Measurements from ENCODE around the gene SCP2D1. TPM values are rescaled to one million over a fixed set of nuclear protein-coding genes. Genes with fewer than 3 reads are reported as not detected.
A peak's percentile ranks its signal among the peaks of the same experiment; 100 is the strongest.
"Not testable (repeated sequence)": the region's sequence is repeated elsewhere in the genome, so short reads cannot be mapped to it uniquely, and the experiment has no call there.

SCP2D1 gene
- polyA plus RNA-seq (2014; cell fraction: cytosol; rRNA removed): not detected in 2 replicates
- polyA plus RNA-seq (2014; cell fraction: nucleus; rRNA removed): not detected in 2 replicates

DNA sequence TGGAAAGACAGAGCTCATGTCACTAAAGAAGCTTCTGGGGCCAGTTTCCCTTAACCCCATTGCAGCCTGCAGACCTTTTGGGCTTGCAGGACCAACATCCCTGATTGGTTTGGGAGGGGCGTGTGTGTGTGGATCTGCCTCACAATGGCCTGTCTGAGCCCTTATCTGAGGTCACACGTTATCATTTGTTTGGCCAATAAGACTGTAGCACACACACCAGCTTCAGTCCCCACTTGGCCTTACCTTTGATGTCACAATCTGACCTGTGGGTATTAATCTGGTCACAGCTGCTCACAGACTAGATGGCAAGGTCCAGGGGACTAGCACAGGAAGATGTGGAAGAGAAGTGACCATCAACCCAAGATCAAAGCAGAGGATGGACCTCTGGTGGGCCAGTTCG lies at the start of gene SCP2D1:
Gene SCP2D1 (plus strand): TSS at position 301 of the 400 bp plus-strand sequence. CDS start 33 bp downstream, at position 334.
- DNase-seq (ENCODE audit: low spot score): no peak

DNA sequence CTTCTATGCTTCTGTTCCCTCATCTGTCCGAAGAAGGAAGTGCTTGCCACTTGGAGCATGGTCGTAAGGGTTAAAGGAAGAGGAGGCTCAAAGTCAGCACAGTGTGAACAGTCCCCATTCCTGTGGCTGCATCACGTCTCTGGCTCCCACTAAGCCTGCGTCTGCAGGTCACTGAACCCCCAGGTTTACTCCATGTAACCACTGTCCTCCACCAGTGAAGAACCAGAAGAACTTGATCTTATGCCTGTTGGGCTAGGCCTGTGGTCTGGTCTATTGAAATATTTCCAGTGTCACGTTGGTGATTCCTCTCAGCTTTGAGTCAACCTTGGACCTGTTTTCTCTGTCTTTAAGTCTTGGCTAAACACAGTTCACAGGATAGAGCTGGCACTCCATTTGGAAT lies 45.9 kb upstream of the SCP2D1 start:
- no peak for DNase-seq (ENCODE audit: low spot score)

DNA sequence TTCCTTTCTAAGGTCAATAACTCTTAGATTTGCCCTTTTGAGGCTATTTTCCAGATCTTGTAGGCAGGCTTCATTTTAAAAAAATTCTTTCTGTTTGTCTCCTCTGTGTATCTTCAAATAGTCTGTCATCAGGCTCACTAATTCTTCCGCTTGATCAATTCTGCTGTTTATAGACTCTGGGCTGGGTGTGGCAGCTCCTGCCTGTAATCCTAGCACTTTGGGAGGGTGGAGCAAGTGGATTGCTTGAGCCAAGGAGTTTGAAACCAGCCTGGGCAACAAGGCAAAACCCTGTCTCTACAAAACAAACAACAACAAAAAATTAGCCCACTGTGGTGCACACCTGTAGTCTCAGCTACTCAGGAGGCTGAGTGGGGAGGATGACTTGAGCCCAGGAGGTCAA lies 40.0 kb upstream of the SCP2D1 start:
- DNase-seq (ENCODE audit: low spot score): no peak

DNA sequence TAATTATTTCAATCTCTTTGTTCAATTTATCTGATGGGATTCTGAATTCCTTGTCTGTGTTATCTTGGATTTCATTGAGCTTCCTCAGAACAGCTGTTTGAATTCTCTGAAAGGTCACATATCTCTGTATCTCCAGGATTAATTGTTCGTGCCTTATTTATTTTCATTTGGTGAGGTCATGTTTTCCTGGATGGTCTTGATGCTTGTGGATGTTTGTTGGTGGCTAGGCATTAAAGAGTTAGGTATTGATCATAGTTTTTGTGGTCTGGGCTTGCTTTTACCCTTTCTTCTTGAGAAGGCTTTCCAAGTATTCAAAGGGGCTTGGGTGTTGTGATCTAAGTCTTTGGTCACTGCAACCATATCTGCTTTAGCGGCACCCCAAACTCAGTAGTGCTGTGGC lies 39.4 kb upstream of the SCP2D1 start:
- no peak for DNase-seq (ENCODE audit: low spot score)

DNA sequence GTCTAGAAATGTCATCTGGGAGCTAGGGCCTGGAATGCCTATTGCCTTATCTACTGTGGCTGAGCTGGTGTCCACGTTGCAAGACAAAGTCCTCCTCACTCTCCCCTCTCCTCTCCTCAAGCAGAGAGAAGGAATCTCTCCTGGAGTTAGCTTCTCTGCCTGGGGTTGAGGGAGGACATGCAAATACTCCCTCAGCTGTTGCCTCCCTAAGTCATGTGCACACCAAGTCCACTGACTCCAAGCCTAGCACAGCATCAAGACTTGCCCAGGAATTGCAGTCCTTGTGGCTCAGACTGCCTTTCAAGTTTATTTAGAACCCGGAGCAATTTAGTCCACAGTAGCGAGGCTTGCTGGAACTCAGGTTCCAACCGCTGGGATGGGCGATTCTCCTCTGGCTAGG lies 38.0 kb upstream of the SCP2D1 start:
- no peak for DNase-seq (ENCODE audit: low spot score)

DNA sequence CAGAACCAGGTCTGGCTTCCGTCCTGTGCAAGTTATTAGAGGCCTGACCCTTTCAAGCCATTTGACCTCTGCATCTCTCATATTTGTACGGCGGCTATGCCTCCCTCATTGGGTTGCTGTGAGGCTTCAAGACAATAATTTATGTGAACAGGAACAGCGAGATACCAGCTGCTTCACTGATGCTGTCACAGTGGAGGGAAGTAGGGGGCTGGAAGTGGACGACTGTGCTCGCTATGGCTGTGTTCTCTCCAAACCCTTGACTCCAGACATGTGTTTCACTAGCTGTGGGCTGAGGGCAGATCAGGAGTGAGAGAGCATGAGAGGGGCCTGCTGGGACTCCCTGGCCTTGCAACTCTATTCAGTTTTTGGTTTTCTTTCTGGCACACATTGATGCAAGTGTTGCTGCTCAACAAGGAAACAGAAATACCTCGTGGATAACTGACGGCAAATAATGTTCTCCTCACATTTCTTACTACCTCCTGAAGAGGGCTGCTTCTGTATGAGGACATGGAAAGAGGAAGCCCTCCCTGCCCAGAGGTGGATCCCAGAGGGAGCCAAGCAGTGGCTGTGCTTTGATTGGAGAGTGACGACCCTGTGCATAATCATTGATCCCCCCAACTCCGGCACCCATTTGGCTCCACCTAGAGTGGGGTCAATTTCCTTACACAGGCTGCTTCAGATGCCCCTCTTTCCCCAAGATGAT lies 34.7 kb upstream of the SCP2D1 start:
- no peak for DNase-seq (ENCODE audit: low spot score)

DNA sequence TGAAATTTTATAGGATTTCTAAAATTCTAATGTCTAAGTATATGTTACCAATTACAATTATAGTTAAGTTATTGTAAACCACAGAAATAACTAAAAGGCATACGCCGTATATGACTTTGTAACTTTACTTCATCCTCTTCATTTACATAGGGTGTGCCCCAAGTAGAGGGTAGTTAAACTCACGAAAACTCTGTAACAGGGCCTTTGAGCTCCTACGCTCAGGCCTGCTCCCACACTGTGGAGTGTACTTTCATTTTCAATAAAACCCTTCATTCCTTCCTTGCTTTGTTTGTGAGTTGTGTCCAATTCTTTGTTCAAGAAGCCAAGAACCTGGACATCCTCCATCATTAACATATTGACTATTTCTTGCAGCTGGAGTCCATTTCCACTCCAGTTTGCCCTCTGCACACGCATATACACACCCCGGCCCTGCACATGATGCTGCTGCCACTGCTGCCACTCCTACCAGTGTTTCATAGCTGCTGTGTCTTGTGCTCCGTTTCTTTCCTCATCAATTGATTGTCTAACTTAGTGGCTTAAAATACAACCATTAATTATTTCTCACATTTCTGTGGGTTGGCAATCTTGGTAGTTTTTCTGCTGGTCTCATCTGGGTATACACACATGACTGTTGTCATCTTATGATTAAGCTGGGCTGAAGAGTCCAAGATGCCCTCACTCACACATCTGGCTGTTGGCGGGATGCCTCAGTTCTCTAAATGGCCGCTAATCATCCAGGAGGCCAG lies 33.0 kb upstream of the SCP2D1 start:
- no peak for DNase-seq (ENCODE audit: low spot score)

DNA sequence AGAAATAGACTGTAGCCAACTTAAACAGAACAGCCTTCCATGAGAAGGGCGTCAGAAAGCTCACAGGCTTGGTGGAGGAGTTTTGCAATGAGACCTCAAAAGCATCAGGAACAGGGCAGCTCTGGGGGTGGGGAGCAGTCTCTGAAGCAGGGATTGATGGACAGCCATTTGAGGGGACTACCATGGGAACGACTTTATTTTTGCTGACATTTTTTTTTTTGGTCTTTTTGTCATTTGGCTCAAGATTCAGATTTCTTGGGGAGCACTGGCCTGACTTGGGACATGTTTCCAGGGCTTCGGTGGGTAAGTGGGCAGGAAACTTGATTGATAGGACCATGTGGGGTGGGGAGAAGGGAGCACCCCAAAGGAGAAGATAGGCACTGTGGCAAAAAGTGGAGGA lies 32.1 kb upstream of the SCP2D1 start:
- DNase-seq (ENCODE audit: low spot score): no peak

DNA sequence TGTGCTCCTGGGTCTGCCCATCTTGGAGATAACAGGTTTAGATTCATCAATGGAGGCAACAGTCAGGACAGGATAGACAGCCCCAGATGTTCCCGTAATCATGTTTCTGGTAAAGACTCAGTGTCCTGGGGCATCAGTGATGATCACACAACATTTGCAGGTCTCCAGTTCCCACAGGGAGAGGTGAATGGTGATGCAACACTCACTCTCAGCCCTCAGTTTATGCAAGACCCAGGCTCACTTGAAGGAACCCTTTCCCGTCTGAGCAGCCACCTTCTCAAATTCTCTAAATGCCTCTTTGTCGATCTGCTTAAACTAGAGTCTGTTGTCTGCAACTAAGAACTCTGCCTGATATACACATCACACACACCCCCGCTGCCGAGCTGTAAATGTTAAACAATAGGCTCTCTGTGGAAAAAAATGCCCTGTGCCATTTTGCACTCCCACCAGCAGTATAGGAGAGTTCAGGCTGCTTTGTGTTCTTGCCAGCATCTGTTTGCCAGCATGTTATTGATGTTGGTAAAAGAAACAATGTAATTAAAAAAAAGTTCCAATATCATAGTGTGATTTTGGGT lies 30.1 kb upstream of the SCP2D1 start:
- no peak for DNase-seq (ENCODE audit: low spot score)

DNA sequence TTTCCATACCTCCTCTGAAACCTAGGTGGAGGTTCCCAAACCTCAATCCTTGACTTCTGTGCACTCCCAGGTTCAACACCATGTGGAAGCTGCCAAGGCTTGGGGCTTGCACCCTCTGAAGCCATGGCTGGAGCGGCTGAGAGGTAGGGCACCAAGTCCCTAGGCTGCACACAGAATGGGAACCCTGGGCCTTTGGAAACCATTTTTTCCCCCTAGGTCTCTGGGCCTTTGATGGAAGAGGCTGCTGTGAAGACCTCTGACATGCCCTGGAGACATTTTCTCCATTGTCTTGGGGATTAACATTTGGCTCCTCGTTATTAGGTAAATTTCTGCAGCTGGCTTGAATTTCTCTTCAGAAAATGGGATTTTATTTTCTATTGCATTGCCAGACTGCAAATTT lies 26.5 kb upstream of the SCP2D1 start:
- not testable (repeated sequence) for DNase-seq (ENCODE audit: low spot score)

DNA sequence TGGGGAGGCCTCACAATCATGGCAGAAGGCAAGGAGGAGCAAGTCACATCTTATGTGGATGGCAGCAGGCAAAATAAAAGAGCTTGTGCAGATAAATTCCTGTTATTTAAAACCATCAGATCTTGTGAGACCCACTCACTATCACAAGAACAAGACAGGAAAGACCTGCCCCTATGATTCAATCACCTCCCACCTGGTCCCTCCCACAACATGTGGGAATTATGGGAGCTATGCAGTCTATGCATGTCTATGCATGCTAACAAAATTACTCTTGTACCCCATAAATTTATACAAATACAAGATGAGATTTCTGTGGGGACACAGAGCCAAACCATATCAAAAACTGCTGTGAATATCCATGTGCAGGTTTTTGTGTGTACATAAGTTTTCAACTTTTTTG lies 25.6 kb upstream of the SCP2D1 start:
- no peak for DNase-seq (ENCODE audit: low spot score)

DNA sequence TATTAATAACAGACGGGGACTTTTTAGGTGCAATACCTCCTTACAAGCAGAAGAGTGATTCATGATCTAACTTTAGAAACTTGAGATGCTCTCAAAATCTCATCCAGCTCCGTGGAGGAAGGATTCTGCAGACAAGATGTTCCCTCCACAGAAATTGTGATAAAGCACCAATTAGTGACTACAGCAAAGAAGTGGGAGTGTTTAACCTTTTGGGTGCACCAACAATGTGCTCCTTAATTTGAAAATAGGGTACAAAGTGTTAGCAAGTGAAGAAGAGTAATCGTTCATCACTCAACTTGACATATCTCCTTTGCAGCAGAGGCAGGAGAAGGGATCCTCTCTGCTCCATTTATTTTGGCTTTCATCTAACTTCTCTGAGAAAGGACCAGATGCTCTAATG lies 22.8 kb upstream of the SCP2D1 start:
- no peak for DNase-seq (ENCODE audit: low spot score)

DNA sequence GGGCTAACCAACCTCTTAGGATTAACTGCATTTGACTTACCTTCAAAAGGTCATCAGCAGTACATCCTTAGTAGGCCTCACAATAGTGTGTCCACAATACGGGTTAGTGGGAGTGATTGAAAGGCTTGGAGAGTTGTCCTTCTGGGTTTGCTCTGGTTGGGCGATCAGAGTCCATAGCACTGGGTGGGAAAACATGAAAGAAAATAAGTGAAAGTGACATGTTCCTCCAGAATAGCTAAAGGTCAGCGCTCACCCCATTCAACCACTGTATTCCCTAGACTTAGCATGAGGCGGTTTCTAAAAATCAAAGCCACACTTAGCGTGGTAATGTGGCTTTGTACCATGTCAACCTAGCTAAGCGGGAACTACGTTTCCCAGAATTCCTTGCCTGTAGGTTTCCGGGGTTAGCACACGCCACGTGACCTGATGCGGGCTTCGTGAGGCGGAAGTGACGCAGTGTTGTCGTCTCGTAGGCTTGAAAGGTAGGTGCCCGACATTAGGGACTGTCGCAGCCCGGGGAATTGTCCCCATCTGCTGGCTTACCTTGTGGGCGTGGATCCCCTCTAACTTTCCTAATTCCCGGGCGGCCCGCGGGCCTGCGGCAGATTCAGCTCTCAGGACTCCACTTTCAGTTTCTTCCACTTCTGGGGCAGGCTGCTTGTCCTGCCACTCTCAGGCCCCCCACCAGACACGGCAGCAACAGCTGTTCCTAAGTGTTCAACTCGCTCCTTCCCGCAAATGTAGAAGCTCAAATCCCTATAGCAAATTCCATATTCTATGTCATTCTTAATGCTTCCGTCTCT lies 19.8 kb upstream of the SCP2D1 start:
- DNase-seq (ENCODE audit: low spot score): peak; percentile 94

DNA sequence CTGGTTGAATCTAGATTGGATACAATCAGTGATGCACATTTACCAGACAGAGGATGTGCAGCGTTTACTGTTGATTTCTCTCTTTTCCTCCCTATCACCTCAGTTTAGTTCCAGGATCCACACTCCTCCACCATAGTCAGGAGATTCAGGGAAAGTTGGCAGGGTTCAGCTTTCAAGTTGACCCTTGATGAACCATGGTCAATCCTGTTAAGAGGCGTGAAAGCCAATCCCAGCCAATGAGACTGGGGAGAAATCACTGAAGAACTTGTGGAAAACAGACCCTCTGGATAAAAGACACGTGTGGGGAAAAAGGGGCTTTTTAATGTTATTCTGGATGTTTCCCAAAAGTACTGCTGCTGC lies 19.2 kb upstream of the SCP2D1 start:
- no peak for DNase-seq (ENCODE audit: low spot score)

DNA sequence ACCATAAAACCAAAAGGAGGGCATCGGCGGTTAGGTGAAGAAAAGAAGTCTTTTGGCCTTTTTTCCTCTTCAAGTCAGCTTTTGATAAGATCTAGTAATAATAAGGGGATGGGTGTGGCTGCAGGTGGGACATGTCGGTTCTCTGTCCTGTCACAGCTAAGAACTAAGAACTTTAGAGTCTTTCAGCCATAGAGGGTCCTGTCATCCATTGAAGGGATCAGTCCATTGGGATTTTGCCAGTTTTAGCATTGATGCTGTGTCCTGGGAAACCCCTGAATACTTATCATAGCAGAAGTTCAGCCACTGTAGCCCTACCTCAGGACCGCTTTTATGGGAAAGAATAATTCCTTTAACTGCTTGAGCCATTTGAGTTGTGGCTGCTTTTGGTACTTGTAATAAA lies 18.2 kb upstream of the SCP2D1 start:
- DNase-seq (ENCODE audit: low spot score): no peak

DNA sequence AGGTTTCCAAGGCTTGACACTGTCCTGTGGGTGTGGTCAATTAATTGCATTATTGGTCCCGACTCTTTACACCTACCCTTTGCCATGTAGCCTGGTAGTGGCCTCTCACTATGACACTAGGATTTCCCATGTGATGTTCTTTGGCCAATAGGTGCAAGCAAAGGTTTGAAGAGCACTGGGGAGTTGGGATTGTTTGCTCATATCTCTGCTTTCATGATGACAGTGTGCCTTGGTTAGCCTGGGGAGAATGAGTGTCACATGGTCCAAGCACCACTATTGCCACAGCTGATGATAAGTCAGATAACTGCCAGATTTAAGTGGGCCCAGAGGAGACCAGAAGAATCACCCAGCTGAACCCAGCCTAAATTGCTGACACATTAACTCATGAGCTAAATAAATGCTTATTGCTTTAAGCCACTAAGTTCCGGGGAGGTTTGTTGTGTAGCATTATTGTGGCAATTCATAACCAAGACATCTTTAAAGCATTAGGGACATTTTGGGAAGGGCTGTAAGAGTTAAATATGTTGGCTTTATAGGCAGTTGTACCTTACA lies 17.2 kb upstream of the SCP2D1 start:
- DNase-seq (ENCODE audit: low spot score): no peak

DNA sequence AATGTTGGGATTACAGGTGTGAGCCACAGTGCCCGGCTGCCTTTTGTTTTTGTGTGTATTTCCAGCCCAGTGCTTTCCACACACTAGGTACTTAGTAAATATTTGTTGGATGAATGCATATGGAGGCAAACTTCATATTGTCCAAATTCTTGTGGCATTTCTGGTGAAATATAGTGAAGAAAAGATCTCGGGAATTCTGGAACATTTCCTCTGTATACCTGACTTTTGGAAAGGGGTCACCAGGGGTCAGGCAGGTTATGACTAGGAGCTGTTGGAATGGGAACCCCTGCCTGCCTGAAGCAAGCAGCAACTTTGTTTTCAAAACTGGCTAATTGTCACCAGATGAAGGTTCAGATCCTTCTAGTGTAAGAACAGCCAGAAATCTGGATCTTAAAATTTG lies 12.1 kb upstream of the SCP2D1 start:
- DNase-seq (ENCODE audit: low spot score): no peak

DNA sequence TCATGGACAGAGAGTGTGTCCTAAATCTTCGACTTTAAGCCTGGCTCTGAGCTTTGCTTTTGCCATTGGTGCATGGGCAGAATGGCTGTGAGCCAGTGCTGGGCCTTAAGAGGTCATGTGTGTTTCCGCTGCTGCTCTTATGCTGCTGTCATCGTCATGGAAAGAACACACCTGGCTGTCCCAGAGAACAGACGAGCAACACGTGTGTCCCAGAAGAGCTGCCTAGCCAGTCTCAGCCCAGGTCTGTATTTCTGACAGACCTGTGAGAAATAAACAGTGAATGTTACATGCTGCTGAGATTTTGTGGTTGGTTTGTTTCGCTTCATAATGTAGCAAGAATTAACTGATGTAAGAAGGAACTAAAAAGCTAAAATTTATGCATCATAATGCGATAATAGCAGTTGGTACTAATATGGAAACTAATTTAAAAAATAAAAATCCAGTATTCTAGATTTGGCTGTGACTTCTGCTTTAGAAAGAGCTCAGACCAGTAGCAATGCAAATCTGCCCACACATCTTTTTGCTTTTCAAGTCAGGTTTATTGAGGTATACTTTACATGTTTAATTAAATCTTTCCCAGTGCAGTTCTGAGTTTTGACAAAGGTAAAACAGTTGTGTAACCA lies 11.5 kb upstream of the SCP2D1 start:
- DNase-seq (ENCODE audit: low spot score): no peak

DNA sequence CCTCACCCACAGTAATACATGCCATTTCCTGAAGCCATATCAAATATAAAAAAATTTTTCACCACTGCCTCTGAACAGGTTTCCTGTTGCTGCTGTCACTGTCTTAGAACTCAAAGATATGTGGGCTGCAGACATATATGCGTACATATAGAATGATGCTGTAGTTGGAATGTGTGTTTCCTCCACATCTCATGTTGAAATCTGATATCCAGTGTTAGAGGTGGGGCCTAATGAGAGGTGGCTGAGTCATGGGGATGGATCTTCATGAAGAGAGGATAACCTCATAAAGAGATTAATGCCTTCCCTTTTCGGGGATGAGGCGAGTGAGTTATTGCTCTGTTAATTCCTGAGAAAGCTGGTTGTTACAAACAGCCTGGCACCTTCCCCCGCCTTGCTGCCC lies 7.7 kb upstream of the SCP2D1 start:
- DNase-seq (ENCODE audit: low spot score): no peak

DNA sequence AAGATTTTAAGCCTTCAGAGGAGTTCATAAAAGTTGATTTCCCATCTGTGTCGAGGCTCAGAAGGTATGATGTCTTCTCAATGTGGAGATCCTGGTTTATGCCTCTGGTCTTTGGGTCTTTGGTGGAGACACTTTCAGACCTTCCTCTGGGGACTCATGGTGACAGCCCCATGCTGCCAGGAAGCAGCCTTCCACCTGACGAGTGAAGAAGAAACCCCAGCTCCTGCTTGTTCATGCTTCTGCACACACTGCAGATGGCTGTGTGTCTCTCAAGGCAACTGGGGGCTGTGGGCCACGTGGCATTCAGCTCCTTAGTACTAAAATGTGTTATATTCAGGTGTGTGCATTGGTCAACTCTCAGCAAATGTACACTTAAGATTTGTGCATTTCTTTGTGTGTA lies 4.9 kb upstream of the SCP2D1 start:
- no peak for DNase-seq (ENCODE audit: low spot score)

DNA sequence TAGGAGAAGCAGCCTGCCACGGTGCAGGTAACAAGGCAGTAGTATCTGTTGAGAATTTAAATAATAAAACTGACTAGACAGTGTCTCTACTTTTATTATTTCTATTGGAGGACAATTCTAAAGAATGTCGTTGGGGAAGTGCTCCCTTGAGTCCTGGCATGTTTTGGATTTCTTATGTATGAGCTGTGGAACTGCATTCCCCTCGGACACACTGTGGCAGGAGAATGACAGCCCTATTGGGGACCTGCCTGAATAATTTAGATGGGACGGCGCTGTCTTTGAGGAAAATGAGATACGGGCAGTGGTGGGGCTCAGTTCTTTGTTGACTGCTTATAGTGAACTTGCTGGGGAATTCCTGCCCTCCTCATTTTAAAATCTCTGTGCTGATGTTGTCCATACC lies 2.4 kb upstream of the SCP2D1 start:
- DNase-seq (ENCODE audit: low spot score): no peak

Data from SK-N-DZ (cell line).